ENCODE data around the gene SLC39A11.

- TF ChIP-seq CTCF (conservative IDR thresholded peaks at IDR 0.05 in 1 of 2, IDR thresholded peaks at IDR 0.05 in 1 of 2; ENCODE audit: extremely low read depth in 1 of 2, insufficient read depth in 1 of 2, low read depth in 1 of 2, low read length in 2 of 2), result no peak
- TF ChIP-seq EZH2 (IDR thresholded peaks at IDR 0.05; ENCODE audit: borderline replicate concordance, low read length), result no peak
Measured at GRCh38 chr17:73111386-73111785, 18.9 kb upstream of the SLC39A11 start.
